ENCODE measurements around the gene PLEKHF1. TPM values are rescaled to one million over a fixed set of nuclear protein-coding genes. Genes with fewer than 3 reads are reported as not detected.

PLEKHF1 gene
- total RNA-seq, 2 experiments from 2014 or later = 20.7 to 21.0 TPM

- intact Hi-C loops (cut with micrococcal nuclease) = no loop called here
- Mint-ChIP-seq H3K9me3 (peaks cover 4% of the 10 kb centered on the region), H3K4me1 (ENCODE audit: low read depth) (peaks cover 38% of the 10 kb centered on the region), H3K36me3 (ENCODE audit: low read depth) (peaks cover 4% of the 10 kb centered on the region), H3K27ac (no peak overlapping the region), H3K4me3 (no peak overlapping the region), H3K27me3 (ENCODE audit: low read depth) (no peaks in the 10 kb centered on the region)
- CTCF ChIA-PET = interaction anchor here (0.6 to 2.2 kb wide), 4 partner anchors 10 to 404 kb away, joined by 3 to 12 read pairs (median 6); partner anchors contain the start of gene PLEKHF1
- DNase-seq = no peak
Measured at GRCh38 chr19:29686285-29686805, 21.1 kb downstream of the PLEKHF1 start.

- H3K27ac Mint-ChIP-seq = peak overlapping the region; percentile 42
- DNase-seq = peak; percentile 57
Measured at GRCh38 chr19:29687244-29687896, 22.1 kb downstream of the PLEKHF1 start.

GRCh38 chr19:29687897-29688728 lies 22.9 kb downstream of the PLEKHF1 start:
- CTCF ChIA-PET = interaction anchor here (7.8 kb wide), 1 partner anchor 76 kb away, joined by 147 read pairs; no protein-coding TSS in a partner anchor
- Mint-ChIP-seq H3K36me3 (ENCODE audit: low read depth) (peaks cover 4% of the 10 kb centered on the region), H3K4me3 (no peak overlapping the region), H3K9me3 (peaks cover 4% of the 10 kb centered on the region), H3K4me1 (ENCODE audit: low read depth) (peaks cover 33% of the 10 kb centered on the region), H3K27ac (peak overlapping the region; percentile 31), H3K27me3 (ENCODE audit: low read depth) (no peaks in the 10 kb centered on the region)
- intact Hi-C loops (cut with micrococcal nuclease) = no loop called here
- no peak for DNase-seq

More at GRCh38 chr19:29687244-29687896, 22.1 kb downstream of the PLEKHF1 start:
- Mint-ChIP-seq H3K4me3 (no peak overlapping the region), H3K36me3 (ENCODE audit: low read depth) (peaks cover 4% of the 10 kb centered on the region), H3K9me3 (peaks cover 4% of the 10 kb centered on the region), H3K27me3 (ENCODE audit: low read depth) (no peaks in the 10 kb centered on the region), H3K4me1 (ENCODE audit: low read depth) (peaks cover 33% of the 10 kb centered on the region)
- intact Hi-C loops (cut with micrococcal nuclease) = no loop called here
- CTCF ChIA-PET = interaction anchor here (2.1 to 2.2 kb wide), 2 partner anchors 22 to 77 kb away, joined by 5 to 12 read pairs; partner anchors contain the start of gene PLEKHF1

- Mint-ChIP-seq H3K9me3 (peaks cover 4% of the 10 kb centered on the region), H3K36me3 (ENCODE audit: low read depth) (peaks cover 4% of the 10 kb centered on the region), H3K4me1 (ENCODE audit: low read depth) (peaks cover 39% of the 10 kb centered on the region), H3K4me3 (no peak overlapping the region), H3K27me3 (ENCODE audit: low read depth) (no peaks in the 10 kb centered on the region), H3K27ac (peak overlapping the region; percentile 65)
- intact Hi-C loops (cut with micrococcal nuclease) = loop anchor here (1.0 to 10.0 kb wide), 5 partner anchors 26 to 226 kb away; partner anchors contain the start of genes PLEKHF1 and POP4
- CTCF ChIA-PET = interaction anchor here (0.6 to 7.8 kb wide), 15 partner anchors 10 to 1899 kb away, joined by 3 to 147 read pairs (median 10); partner anchors contain the start of genes C19orf12, PLEKHF1 and POP4
- DNase-seq = peak; percentile 77
Measured at GRCh38 chr19:29690842-29691241, 25.6 kb downstream of the PLEKHF1 start.

- Mint-ChIP-seq H3K27ac (no peak overlapping the region), H3K4me3 (no peak overlapping the region), H3K36me3 (ENCODE audit: low read depth) (peaks cover 4% of the 10 kb centered on the region), H3K9me3 (peaks cover 4% of the 10 kb centered on the region), H3K4me1 (ENCODE audit: low read depth) (peaks cover 14% of the 10 kb centered on the region), H3K27me3 (ENCODE audit: low read depth) (no peaks in the 10 kb centered on the region)
- intact Hi-C loops (cut with micrococcal nuclease) = loop anchor here (1.0 to 10.0 kb wide), 3 partner anchors 22 to 229 kb away; no protein-coding TSS in a partner anchor
- CTCF ChIA-PET = interaction anchor here (0.6 to 7.8 kb wide), 18 partner anchors 10 to 324 kb away, joined by 3 to 147 read pairs (median 6); partner anchors contain the start of genes C19orf12 and POP4
- DNase-seq = no peak
Measured at GRCh38 chr19:29694161-29694560, 28.9 kb downstream of the PLEKHF1 start.

- H3K4me1 Mint-ChIP-seq (ENCODE audit: low read depth) = peaks cover 11% of the 10 kb centered on the region
- DNase-seq = peak; percentile 88
Measured at GRCh38 chr19:29694669-29695627, 29.7 kb downstream of the PLEKHF1 start.

GRCh38 chr19:29695765-29696564 lies 30.7 kb downstream of the PLEKHF1 start:
- Mint-ChIP-seq H3K27ac (no peak overlapping the region), H3K9me3 (no peaks in the 10 kb centered on the region), H3K36me3 (ENCODE audit: low read depth) (no peaks in the 10 kb centered on the region), H3K4me1 (ENCODE audit: low read depth) (peaks cover 8% of the 10 kb centered on the region), H3K4me3 (no peak overlapping the region), H3K27me3 (ENCODE audit: low read depth) (no peaks in the 10 kb centered on the region)
- no peak for DNase-seq
- CTCF ChIA-PET = interaction anchor here (0.6 to 6.6 kb wide), 3 partner anchors 11 to 20 kb away, joined by 3 to 145 read pairs (median 5); partner anchors contain the start of gene C19orf12
- intact Hi-C loops (cut with micrococcal nuclease) = loop anchor here (10.0 kb wide), 1 partner anchor 231 kb away; no protein-coding TSS in a partner anchor

More at GRCh38 chr19:29694669-29695627, 29.7 kb downstream of the PLEKHF1 start:
- Mint-ChIP-seq H3K36me3 (ENCODE audit: low read depth) (no peaks in the 10 kb centered on the region), H3K9me3 (no peaks in the 10 kb centered on the region), H3K27me3 (ENCODE audit: low read depth) (no peaks in the 10 kb centered on the region), H3K4me3 (no peak overlapping the region), H3K27ac (no peak overlapping the region)
- intact Hi-C loops (cut with micrococcal nuclease) = loop anchor here (1.0 to 10.0 kb wide), 3 partner anchors 21 to 230 kb away; no protein-coding TSS in a partner anchor
- CTCF ChIA-PET = interaction anchor here (0.6 to 7.8 kb wide), 17 partner anchors 9 to 323 kb away, joined by 3 to 147 read pairs (median 7); partner anchors contain the start of genes C19orf12, PLEKHF1 and POP4

- Mint-ChIP-seq H3K27me3 (ENCODE audit: low read depth) (no peaks in the 10 kb centered on the region), H3K36me3 (ENCODE audit: low read depth) (no peaks in the 10 kb centered on the region), H3K9me3 (no peaks in the 10 kb centered on the region), H3K27ac (no peak overlapping the region), H3K4me3 (no peak overlapping the region), H3K4me1 (ENCODE audit: low read depth) (peaks cover 8% of the 10 kb centered on the region)
- DNase-seq = no peak
- intact Hi-C loops (cut with micrococcal nuclease) = loop anchor here (10.0 kb wide), 1 partner anchor 232 kb away; no protein-coding TSS in a partner anchor
- CTCF ChIA-PET = interaction anchor here (1.2 kb wide), 1 partner anchor 20 kb away, joined by 5 read pairs; no protein-coding TSS in a partner anchor
Measured at GRCh38 chr19:29696565-29696846, 31.2 kb downstream of the PLEKHF1 start.

GRCh38 chr19:29697523-29698261 lies 32.4 kb downstream of the PLEKHF1 start:
- Mint-ChIP-seq H3K27me3 (ENCODE audit: low read depth) (no peaks in the 10 kb centered on the region), H3K36me3 (ENCODE audit: low read depth) (no peaks in the 10 kb centered on the region), H3K4me1 (ENCODE audit: low read depth) (peaks cover 8% of the 10 kb centered on the region), H3K4me3 (no peak overlapping the region), H3K9me3 (no peaks in the 10 kb centered on the region), H3K27ac (peak overlapping the region; percentile 36)
- intact Hi-C loops (cut with micrococcal nuclease) = loop anchor here (10.0 kb wide), 1 partner anchor 233 kb away; no protein-coding TSS in a partner anchor
- DNase-seq = no peak
- CTCF ChIA-PET = no interaction called here

GRCh38 chr19:29699861-29700260 lies 34.6 kb downstream of the PLEKHF1 start:
- Mint-ChIP-seq H3K4me1 (ENCODE audit: low read depth) (peaks cover 13% of the 10 kb centered on the region), H3K9me3 (no peaks in the 10 kb centered on the region), H3K4me3 (no peak overlapping the region), H3K27ac (peak overlapping the region; percentile 30), H3K36me3 (ENCODE audit: low read depth) (peaks cover 5% of the 10 kb centered on the region), H3K27me3 (ENCODE audit: low read depth) (no peaks in the 10 kb centered on the region)
- intact Hi-C loops (cut with micrococcal nuclease) = loop anchor here (10.0 kb wide), 1 partner anchor 235 kb away; no protein-coding TSS in a partner anchor
- CTCF ChIA-PET = interaction anchor here (1.2 to 2.0 kb wide), 2 partner anchors 17 to 89 kb away, joined by 3 to 4 read pairs; no protein-coding TSS in a partner anchor
- no peak for DNase-seq
